Activated CD4-positive, alpha-beta T cell treated with anti-CD3 and anti-CD28 coated beads, Interleukin-2, amount 50 U/mL, for 16 hours (primary cell): ENCODE data around the gene NCOA6.
A peak's percentile ranks its signal among the peaks of the same experiment; 100 is the strongest.

Experiments
- DNase-seq: peaks from one replicate; pipeline ENCODE4 v3.0.0-alpha.2; 2020

NCOA6 gene

DNA sequence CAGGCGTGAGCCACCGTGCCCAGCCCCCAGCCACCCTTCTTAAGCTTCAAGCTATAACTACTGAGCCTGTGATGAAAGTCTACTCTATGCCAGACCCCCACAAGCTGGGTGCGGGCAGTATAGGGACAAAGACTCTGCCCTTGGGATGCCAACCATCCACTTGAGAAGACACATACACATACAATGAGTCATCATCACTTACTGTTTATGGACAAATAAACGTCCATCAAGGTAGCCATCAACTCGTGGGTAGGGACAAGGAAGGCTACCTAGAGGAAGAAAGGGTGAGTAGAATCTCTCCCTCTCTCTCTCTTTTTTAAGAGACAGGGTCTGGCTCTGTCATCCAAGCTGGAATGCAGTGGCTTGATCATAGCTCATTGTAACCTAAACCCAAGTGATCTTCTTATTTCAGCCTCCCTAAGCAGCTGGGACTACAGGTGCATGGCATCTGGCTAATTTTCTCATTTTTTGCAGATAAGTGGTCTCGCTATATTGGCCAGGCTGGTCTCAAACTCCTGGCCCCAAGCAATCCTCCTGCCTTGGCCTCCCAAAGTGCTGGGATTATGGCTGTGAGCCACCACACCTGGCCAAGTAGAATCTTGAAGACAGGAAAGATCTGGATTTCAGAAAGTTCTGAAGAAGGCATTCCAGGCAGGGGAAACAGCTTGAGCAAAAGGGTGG lies 123.9 kb downstream of the NCOA6 start:
- no peak for DNase-seq

DNA sequence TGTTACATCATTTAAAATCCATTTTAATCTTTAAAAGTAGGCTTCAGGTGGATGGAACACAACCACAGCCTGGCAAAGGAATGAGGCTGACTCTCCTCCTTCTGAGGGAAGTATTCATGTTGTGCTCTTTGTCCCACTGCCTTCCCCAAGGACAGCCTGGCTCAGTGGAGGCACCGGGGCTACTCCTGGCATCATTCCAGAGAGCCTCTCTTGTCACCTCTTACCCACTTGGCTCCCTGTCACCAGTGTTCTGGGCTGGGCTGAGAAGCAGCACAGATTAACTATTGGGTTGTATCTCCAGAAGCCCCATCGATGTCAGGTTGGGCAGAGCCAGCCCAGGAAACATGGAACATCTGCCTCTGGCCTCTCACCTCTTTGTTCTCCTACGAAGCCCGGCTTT lies 132.0 kb downstream of the NCOA6 start:
- DNase-seq = no peak

DNA sequence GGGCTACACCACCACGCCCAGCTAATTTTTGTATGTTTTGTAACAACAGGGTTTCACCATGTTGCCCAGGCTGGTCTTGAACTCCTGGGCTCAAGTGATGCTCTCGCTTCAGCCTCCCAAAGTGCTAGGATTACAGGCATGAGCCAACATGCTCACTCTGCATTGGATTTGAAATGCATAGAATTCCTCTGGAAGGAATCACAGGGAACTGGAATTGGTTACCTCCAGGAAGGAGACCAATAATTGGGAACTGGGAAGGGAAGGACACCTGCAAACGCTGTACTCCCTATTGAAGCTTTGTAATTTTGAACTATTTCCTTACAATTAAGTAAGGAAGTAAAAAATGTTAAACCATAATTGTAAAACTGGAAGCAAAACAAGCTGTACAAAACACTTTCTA lies 133.6 kb downstream of the NCOA6 start:
- DNase-seq = no peak

DNA sequence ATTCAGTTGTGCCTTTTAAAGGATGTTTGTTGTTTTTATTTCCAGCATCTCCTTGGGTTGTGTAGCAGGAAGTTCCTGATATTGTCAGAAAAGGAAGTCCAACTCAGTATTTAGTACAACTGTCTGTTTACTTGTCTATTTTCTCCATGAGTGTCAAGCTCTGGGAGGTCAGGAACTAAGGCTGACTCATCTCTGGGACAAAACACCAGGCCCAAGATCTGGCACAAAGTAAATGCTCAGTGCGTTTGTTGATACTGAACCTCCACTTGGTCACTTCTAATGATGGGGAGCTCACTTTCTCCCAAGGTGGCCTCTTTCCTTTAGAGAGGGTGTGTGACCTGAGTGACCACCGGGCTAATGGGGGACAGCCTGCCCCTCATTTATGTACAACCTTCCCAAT lies 136.0 kb downstream of the NCOA6 start:
- DNase-seq = no peak

DNA sequence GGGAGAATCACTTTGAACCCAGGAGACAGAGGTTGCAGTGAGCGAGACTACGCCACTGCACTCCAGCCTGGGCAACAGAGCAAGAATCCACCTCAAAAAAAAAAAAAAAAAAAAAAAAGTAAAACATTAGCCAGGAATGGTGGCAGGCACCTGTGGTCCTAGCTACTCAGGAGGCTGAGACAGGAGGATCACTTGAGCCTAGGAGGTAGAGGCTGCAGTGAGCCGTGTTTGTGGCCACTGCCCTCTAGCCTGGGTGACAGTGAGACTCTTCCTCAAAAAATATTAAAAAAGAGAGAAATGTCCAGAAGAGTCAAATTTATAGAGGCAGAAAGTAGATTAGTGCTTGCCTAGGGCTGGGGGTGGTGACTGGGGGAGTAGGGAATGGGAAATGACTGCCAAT lies 141.8 kb downstream of the NCOA6 start:
- no peak for DNase-seq

DNA sequence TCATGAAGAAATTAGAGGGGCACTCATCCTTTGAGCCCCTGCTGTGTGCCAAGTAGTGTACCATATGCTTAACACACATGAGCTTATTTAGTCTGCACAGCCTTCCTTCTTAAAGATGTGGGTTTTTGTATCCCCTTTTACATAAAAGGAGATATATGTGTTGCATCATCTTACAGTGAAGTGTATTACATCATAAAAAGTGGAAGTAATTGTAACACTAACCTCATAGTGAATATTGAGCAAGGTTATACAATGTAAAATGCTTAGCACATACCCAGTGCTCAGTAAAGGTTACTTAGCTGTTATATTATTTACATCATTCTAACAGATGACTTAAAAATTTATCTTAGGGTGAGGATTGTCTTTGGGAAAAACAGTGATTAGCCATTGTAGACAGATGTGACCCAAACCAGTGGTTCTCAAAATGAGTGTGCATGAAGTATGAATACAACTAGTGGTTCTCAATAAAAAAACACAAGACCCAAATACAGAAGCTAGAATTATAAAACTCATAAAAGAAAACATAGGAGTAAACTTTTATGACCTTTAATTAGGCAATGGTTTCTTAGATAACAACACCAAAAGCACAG lies 144.8 kb downstream of the NCOA6 start:
- DNase-seq = peak; percentile 42

DNA sequence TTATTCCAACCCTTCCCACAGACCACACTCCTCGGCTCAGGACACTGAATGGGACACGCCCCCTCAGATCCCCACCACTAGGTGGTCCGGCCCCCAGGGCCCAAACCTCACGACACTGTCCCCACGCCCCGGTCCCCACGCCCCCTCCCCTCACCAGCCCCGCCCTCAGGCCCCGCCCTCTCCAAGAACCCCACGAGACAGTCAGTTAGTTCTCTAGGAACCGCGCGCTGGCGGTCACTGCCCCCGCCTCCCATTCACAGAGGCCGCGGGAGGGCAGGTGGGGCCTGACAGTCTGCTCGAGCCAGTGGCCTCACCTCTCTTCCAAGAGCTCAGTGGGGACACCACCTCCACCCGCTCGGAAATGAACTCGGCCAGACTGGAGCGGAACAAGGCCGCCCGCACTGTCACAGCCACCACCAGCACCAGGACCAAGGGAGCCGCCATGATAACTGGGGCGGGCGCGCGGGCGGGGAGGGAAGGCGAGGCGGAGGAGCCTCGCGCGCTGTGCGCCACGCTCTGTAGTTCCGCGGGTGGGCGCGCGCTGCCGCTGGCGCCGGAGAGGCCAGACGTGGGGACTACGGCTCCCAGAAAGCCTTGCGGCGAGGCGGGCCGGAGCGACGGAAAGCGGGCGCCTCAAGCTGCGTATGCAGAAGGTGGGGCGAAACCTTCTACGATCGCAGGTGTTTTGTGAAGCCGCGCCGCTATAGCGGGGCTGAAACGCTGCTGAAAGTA lies 148.6 kb downstream of the NCOA6 start, which contains the start of gene PIGU:
PIGU (minus strand) TSS at position 451 of the 732 bp plus-strand sequence; CDS start at position 444, 7 bp downstream.
- peak; percentile 97 for DNase-seq

DNA sequence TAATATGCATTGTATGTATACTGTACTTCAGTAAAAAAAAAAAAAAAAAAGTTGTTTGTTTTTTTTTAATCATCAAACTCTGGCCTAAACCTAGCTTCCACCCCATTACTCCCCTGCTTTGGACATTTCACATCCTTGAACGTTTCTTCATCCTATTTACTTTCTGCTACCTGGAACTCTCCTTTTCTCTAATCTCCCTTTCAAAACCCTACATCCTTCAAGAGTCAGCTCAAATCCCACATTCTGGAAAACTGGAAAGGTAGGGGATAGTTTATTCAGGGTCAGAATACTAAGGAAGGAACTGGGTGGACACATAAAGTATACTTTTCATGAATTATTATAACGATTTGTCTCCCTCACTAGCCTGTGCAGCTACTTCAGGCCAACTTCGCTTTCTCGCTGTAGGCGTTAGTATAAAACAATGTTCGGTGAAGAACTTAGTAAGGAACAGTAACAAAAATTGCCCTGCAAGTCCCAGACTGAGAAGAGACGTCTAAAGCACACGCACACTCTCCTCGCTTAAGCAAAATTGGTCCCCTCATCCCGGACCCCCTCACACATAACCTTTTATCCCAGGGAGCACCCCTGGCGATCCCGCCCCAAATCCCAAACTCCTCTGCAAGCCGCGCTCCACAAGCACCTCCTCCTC lies 149.3 kb downstream of the NCOA6 start:
- DNase-seq = no peak

DNA sequence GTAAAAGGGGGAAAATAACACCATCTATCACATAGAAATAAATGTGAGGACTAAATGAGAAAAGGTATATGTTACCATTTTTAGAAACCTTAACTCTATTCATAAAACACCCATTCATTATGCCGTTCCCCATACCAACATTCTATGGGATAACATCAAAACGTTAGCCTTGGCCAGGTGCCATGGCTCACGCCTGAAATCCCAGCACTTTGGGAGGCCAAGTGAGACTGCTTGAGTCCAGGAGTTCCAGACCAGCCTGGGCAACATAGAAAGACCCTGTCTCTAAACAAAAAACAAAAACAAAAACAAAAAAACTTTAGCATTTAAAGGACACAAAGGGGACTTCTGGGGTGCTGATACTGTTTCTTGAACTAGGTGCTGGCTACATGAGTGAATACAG lies 149.9 kb downstream of the NCOA6 start:
- DNase-seq = no peak

DNA sequence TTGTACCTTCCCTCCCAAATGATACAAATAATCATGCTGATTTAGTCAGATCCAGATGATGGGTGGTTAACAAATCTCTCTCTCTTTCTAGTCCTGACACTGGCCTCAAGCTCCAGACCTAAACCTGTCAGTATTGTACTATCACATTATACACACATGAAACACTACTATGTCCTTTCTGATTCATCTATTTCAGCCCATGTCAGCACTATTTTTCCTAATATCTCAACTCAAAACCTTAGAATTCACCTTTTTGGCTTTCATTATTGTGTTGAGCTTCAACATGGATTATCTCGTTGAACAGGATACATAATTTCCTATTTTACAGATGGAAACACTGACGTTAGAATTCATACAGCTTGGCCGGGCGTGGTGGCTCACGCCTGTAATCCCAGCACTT lies 152.0 kb downstream of the NCOA6 start:
- no peak for DNase-seq

DNA sequence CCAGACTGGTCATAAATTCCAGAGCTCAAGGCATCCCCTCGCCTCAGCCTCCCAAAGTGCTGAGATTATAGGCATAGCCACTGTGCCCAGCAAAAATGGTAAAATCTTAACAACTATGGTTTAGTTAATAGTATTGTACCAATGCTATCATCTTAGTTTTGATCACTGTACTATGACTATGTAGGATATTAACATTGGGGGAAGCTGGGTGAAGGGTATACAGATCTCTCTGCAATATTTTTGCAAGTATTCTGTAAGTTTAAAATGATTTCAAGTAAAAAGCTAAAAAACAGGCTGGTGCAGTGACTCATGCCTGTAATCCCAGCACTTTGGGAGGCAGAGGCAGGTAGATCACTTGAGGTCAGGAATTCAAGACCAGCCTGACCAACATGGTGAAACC lies 156.4 kb downstream of the NCOA6 start:
- DNase-seq = no peak
